Measurements from ENCODE around the gene EPC1. TPM values are rescaled to one million over a fixed set of nuclear protein-coding genes. Genes with fewer than 3 reads are reported as not detected.

The EPC1 gene
- total and polyA plus RNA-seq, 12 donors, result 8.4 to 25.4 (median 19.0) TPM

DNA sequence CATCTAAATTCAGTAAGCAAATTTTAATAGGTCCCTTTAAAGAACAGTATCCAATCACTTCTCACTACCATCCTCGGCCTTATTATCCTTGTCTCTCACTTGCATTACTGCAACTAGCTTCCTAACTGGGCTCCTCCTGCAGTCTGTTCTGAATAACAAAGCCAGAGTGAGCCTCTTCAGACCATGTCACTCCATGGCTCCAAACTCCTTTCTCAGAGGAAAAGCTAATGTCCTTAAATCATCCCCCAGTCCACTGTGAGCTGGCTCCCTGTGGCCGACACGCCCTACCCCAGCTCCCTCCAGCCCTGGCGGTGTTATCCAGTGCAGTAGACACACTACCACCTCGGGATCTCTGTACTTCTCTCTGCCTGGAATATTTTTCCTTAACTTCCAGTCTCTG, 80.0 kb downstream of the EPC1 start:
- intact Hi-C loops (cut with DNase I), result loop anchor here in 2 of 10 donors (10.0 kb wide), 2 partner anchors 78 to 188 kb away; partner anchors contain the start of gene EPC1 (in 1 of the 2)
- ATAC-seq (peak in 3 of 8 donors; percentile 27 to 46 (median 41)), DNase-seq (no peak)
- H3K9me3 ChIP-seq, result no peaks in the 10 kb centered on the region
- no peaks in the 10 kb centered on the region for H3K27me3 ChIP-seq
- peaks cover 0 to 11% (median 0%) of the 10 kb centered on the region in 9 donors for H3K4me1 ChIP-seq
- H3K36me3 ChIP-seq, result peaks cover 0 to 58% (median 34%) of the 10 kb centered on the region in 9 donors
- no peak overlapping the region for H3K4me3 ChIP-seq
- H3K27ac ChIP-seq, result no peak overlapping the region
- TF ChIP-seq, protein P1, sequence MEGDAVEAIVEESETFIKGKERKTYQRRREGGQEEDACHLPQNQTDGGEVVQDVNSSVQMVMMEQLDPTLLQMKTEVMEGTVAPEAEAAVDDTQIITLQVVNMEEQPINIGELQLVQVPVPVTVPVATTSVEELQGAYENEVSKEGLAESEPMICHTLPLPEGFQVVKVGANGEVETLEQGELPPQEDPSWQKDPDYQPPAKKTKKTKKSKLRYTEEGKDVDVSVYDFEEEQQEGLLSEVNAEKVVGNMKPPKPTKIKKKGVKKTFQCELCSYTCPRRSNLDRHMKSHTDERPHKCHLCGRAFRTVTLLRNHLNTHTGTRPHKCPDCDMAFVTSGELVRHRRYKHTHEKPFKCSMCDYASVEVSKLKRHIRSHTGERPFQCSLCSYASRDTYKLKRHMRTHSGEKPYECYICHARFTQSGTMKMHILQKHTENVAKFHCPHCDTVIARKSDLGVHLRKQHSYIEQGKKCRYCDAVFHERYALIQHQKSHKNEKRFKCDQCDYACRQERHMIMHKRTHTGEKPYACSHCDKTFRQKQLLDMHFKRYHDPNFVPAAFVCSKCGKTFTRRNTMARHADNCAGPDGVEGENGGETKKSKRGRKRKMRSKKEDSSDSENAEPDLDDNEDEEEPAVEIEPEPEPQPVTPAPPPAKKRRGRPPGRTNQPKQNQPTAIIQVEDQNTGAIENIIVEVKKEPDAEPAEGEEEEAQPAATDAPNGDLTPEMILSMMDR (IDR thresholded peaks at IDR 0.05), result no peak
- WGBS, 2 donors, result 85 to 87% methylated on average over 5 of the region's 5 CpGs

GRCh38 chr10:32266566-32266965, 80.4 kb downstream of the EPC1 start:
- 99% methylated on average over 2 of the region's 2 CpGs for WGBS, 2 donors
- no peaks in the 10 kb centered on the region for H3K27me3 ChIP-seq
- DNase-seq (no peak), ATAC-seq (peak in 2 of 8 donors; percentile 8 to 14)
- H3K4me1 ChIP-seq, result peaks cover 0 to 11% (median 0%) of the 10 kb centered on the region in 9 donors
- peaks cover 0 to 54% (median 31%) of the 10 kb centered on the region in 9 donors for H3K36me3 ChIP-seq
- TF ChIP-seq, protein P1 (IDR thresholded peaks at IDR 0.05), result no peak
- intact Hi-C loops (cut with DNase I), result loop anchor here in 2 of 10 donors (10.0 kb wide), 2 partner anchors 78 to 188 kb away; partner anchors contain the start of gene EPC1 (in 1 of the 2)
- no peaks in the 10 kb centered on the region for H3K9me3 ChIP-seq
- no peak overlapping the region for H3K27ac ChIP-seq
- H3K4me3 ChIP-seq, result no peak overlapping the region

GRCh38 chr10:32265756-32266155, 81.2 kb downstream of the EPC1 start:
- Histone ChIP-seq H3K9me3 (no peaks in the 10 kb centered on the region), H3K4me1 (peaks cover 0 to 11% (median 0%) of the 10 kb centered on the region in 9 donors), H3K27ac (no peak overlapping the region), H3K36me3 (peaks cover 0 to 46% (median 23%) of the 10 kb centered on the region in 9 donors), H3K4me3 (no peak overlapping the region), H3K27me3 (no peaks in the 10 kb centered on the region)
- DNase-seq, result no peak
- TF ChIP-seq, protein P1 (IDR thresholded peaks at IDR 0.05), result no peak
- intact Hi-C loops (cut with DNase I), result loop anchor here in 2 of 10 donors (10.0 kb wide), 2 partner anchors 79 to 189 kb away; partner anchors contain the start of gene EPC1 (in 1 of the 2)
- ATAC-seq, result no peak
- 81 to 83% methylated on average over 2 of the region's 2 CpGs for WGBS, 2 donors

DNA sequence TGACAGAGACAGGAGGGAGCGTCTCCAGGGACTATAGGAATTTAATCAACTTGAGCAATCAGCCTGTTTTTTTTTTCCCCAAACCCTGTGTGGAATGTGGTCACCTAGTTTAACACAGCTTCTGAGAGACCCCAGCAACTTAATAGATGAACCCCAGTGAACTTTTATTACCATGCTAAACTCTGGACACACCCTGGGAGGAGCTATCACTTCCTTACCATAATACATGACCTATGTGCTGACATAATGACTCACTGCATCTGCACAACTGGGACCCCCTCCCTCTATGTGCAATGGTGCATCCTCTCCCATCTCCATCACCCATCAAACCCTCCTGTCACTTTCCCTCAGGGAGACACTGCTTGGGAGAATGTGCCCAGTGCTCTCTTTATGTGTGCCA, 83.7 kb downstream of the EPC1 start:
- H3K27me3 ChIP-seq, result no peaks in the 10 kb centered on the region
- no peak overlapping the region for H3K4me3 ChIP-seq
- ATAC-seq (peak in 1 of 8 donors; percentile 25), DNase-seq (no peak)
- WGBS, 2 donors, result 67 to 90% methylated on average over 1 of the region's 1 CpG
- TF ChIP-seq, protein P1 (IDR thresholded peaks at IDR 0.05), result no peak
- peaks cover 0 to 22% (median 6%) of the 10 kb centered on the region in 9 donors for H3K36me3 ChIP-seq
- intact Hi-C loops (cut with DNase I), result loop anchor here in 2 of 10 donors (10.0 kb wide), 2 partner anchors 82 to 192 kb away; partner anchors contain the start of gene EPC1 (in 1 of the 2)
- H3K9me3 ChIP-seq, result no peaks in the 10 kb centered on the region
- peaks cover 0 to 2% (median 0%) of the 10 kb centered on the region in 9 donors for H3K4me1 ChIP-seq
- H3K27ac ChIP-seq, result no peak overlapping the region

Data from heart right ventricle (tissue), 16 donors.